T-helper 1 cell treated with Interleukin-12 subunit alpha and Interleukin-12 subunit beta and Interleukin-4 antibody, amounts not matched to agents 30 μg/mL and 1 μg/mL, for 36 hours (primary cell): ENCODE results near the gene ZNF622.
A peak's percentile ranks its signal among the peaks of the same experiment; 100 is the strongest.
"Not testable (repeated sequence)": the region's sequence is repeated elsewhere in the genome, so short reads cannot be mapped to it uniquely, and the experiment has no call there.

Experiments used
- H3K27ac Mint-ChIP-seq: one replicate; pipeline ENCODE4 v1.8.0; 2021; ENCODE audit warnings: mild to moderate bottlenecking, mixed read lengths
- H3K27me3 Mint-ChIP-seq: one replicate; pipeline ENCODE4 v1.8.0; 2021; ENCODE audit warnings: low read depth, mixed read lengths
- H3K36me3 Mint-ChIP-seq: one replicate; pipeline ENCODE4 v1.8.0; 2021; ENCODE audit warnings: low read depth, mixed read lengths
- H3K4me1 Mint-ChIP-seq: one replicate; pipeline ENCODE4 v1.8.0; 2021; ENCODE audit warnings: low read depth, mixed read lengths
- H3K4me3 Mint-ChIP-seq: one replicate; pipeline ENCODE4 v1.8.0; 2021; ENCODE audit warnings: mild to moderate bottlenecking, moderate library complexity, mixed read lengths
- H3K9me3 Mint-ChIP-seq: one replicate; pipeline ENCODE4 v1.8.0; 2021; ENCODE audit warnings: mixed read lengths

ZNF622 gene

DNA sequence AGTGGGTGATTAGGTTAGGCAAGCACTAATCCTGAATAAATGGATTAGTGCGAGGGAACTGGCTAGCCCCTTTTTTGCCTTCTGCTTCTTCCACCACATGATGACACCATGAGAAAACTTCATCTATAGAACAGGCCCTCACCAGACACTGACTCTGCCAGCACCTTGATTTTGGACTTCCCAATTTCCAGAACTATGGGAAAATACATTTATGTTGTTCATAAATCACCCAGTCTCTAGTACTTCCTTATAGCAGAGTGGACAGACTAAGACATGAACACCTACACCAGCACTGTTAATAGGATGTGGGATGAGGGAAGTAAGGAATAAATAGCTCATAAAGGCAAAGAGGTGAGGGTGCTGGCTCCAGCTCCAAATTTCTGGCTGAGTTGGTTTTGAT is 1.4 kb downstream of the ZNF622 start:
- H3K27ac Mint-ChIP-seq = peak overlapping the region; percentile 96
- no peaks in the 10 kb centered on the region for H3K9me3 Mint-ChIP-seq
- peaks cover 56% of the 10 kb centered on the region for H3K36me3 Mint-ChIP-seq
- H3K27me3 Mint-ChIP-seq = no peaks in the 10 kb centered on the region
- peak overlapping the region; percentile 100 for H3K4me3 Mint-ChIP-seq
- peaks cover 68% of the 10 kb centered on the region for H3K4me1 Mint-ChIP-seq

- Mint-ChIP-seq H3K4me3 (peak overlapping the region; percentile 6), H3K27ac (no peak overlapping the region), H3K4me1 (peaks cover 63% of the 10 kb centered on the region), H3K9me3 (no peaks in the 10 kb centered on the region), H3K36me3 (peaks cover 58% of the 10 kb centered on the region), H3K27me3 (no peaks in the 10 kb centered on the region)
These were observed 3.8 kb downstream of the ZNF622 start for GRCh38 chr5:16461782-16462181.

- Mint-ChIP-seq H3K36me3 (peaks cover 63% of the 10 kb centered on the region), H3K9me3 (no peaks in the 10 kb centered on the region), H3K27ac (no peak overlapping the region), H3K4me1 (peaks cover 67% of the 10 kb centered on the region), H3K4me3 (peak overlapping the region; percentile 5), H3K27me3 (no peaks in the 10 kb centered on the region)
These were observed 4.6 kb downstream of the ZNF622 start for GRCh38 chr5:16461026-16461425.

DNA sequence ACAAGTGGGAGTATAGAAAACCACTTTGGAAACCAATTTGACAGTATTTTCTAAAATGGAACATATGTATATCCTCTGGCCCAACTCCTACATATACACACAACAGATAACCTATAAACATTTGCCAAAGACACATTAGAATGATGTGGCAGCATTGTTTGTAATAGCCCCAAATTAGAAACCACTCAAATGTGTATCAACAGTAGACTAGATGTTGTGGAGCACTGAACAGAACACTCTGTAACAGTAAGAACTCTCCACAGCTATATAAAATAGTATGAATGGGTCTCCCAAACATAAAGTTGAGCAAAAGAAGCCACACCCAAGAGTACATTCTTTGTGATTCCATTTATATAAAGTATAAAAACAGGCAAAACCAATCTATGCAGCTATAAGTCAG is 6.1 kb downstream of the ZNF622 start:
- Mint-ChIP-seq H3K4me1 (peaks cover 67% of the 10 kb centered on the region), H3K27me3 (no peaks in the 10 kb centered on the region), H3K4me3 (no peak overlapping the region), H3K27ac (no peak overlapping the region), H3K36me3 (peaks cover 59% of the 10 kb centered on the region), H3K9me3 (no peaks in the 10 kb centered on the region)

DNA sequence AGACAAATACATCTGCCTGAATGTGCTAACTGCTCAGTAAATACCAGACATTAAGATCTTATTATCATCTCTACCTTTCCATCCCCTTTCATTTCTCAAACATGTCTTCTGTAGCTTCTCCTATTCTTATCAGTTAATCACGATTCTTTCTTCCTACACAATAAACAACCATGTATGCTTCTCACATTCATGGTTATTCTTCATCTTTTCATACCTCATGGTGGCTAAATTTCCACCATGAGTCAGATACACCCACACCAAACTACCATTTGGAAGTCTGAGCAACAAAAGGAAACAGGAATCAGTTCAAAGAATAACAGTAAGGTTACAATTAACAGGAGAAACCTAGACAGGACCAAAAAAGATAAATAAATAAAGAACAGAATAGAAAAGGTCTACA is 7.7 kb downstream of the ZNF622 start:
- H3K36me3 Mint-ChIP-seq = peaks cover 52% of the 10 kb centered on the region
- peak overlapping the region; percentile 22 for H3K27ac Mint-ChIP-seq
- H3K9me3 Mint-ChIP-seq = no peaks in the 10 kb centered on the region
- H3K27me3 Mint-ChIP-seq = no peaks in the 10 kb centered on the region
- peaks cover 52% of the 10 kb centered on the region for H3K4me1 Mint-ChIP-seq
- H3K4me3 Mint-ChIP-seq = no peak overlapping the region

- H3K27ac Mint-ChIP-seq = peak overlapping the region; percentile 22
- no peaks in the 10 kb centered on the region for H3K9me3 Mint-ChIP-seq
- H3K36me3 Mint-ChIP-seq = peaks cover 53% of the 10 kb centered on the region
- H3K4me3 Mint-ChIP-seq = no peak overlapping the region
- H3K4me1 Mint-ChIP-seq = peaks cover 50% of the 10 kb centered on the region
- no peaks in the 10 kb centered on the region for H3K27me3 Mint-ChIP-seq
These were observed 8.1 kb downstream of the ZNF622 start for GRCh38 chr5:16457451-16457850.

DNA sequence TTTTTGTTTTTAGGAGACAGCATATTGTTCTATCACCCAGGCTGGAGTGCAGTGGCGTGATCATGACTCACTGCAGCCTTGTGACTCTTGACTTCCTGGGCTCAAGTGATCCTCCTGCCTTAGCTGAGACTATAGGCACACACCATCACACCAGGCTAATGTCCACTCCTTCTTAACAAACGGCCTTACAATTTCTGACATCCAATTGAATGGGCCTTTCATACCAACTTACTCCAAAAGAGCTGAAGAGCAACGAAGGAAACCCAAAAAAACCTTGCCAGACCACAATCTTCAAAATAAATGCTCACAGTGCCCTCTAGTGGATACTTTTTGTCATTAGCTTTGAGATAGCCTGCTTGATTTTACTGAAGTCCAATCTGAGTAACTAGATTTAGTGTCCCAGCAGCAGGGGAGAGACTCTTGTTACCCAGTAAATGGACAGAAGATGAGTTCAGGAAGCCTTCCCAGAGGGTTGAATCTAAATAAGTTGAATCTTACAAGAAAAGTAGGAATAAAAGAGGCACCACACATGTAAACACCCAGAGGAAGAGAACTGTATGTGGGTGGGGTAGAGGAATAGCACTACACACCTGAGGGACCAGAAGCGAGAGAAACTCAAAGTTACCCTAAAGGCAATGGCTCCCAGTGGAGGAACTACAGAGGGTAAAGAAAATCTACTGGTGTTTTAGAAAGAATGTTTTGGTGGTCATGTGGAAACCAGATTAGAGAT is 9.3 kb downstream of the ZNF622 start:
- H3K27ac Mint-ChIP-seq = peak overlapping the region; percentile 81
- H3K9me3 Mint-ChIP-seq = no peaks in the 10 kb centered on the region
- H3K36me3 Mint-ChIP-seq = peaks cover 49% of the 10 kb centered on the region
- peak overlapping the region; percentile 51 for H3K4me3 Mint-ChIP-seq
- H3K27me3 Mint-ChIP-seq = no peaks in the 10 kb centered on the region
- H3K4me1 Mint-ChIP-seq = peaks cover 39% of the 10 kb centered on the region

DNA sequence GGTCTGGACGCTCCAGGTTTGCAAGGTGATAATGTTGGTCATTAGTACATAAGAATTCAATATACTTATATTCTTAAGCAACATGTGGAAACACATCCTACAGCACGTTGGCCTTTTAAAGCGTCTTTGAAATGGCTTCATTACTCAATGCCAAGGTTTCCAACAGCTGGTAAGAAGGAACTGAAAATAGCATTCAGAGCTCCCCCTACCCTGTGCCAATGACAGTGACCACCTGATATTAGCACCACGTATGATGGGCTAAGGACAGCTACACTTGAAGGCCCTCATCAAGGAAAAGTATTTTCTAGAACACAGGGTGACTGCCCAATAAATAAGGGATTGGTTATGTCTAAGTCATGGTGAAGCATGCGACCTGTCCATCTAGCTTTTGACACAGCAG is 9.9 kb downstream of the ZNF622 start:
- H3K27ac Mint-ChIP-seq = peak overlapping the region; percentile 81
- H3K36me3 Mint-ChIP-seq = peaks cover 49% of the 10 kb centered on the region
- H3K4me3 Mint-ChIP-seq = peak overlapping the region; percentile 51
- no peaks in the 10 kb centered on the region for H3K27me3 Mint-ChIP-seq
- H3K9me3 Mint-ChIP-seq = no peaks in the 10 kb centered on the region
- H3K4me1 Mint-ChIP-seq = peaks cover 33% of the 10 kb centered on the region

GRCh38 chr5:16454686-16455085 is 10.9 kb downstream of the ZNF622 start:
- Mint-ChIP-seq H3K9me3 (no peaks in the 10 kb centered on the region), H3K4me1 (peaks cover 26% of the 10 kb centered on the region), H3K36me3 (peaks cover 52% of the 10 kb centered on the region), H3K4me3 (no peak overlapping the region), H3K27ac (no peak overlapping the region), H3K27me3 (no peaks in the 10 kb centered on the region)

DNA sequence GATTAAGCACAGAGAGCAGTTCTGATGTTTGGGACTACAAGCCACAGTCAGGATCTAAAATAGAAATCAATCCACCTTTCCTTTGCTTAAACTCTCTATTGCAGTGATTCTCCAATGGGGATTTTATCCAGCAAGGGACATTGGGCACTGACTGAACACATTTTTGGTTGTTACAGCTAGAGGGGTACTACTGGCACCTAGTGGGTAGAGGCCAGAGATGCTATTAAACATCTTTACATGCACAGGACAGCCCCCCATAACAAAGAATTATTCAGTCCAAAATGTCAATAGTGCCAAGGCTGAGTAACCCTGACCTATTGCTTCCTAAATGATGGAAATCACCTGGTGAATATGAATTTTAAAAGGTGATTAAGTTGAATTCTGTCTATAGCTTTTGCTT is 12.0 kb downstream of the ZNF622 start:
- H3K4me3 Mint-ChIP-seq = no peak overlapping the region
- H3K27me3 Mint-ChIP-seq = no peaks in the 10 kb centered on the region
- no peak overlapping the region for H3K27ac Mint-ChIP-seq
- no peaks in the 10 kb centered on the region for H3K9me3 Mint-ChIP-seq
- peaks cover 21% of the 10 kb centered on the region for H3K4me1 Mint-ChIP-seq
- H3K36me3 Mint-ChIP-seq = peaks cover 53% of the 10 kb centered on the region

DNA sequence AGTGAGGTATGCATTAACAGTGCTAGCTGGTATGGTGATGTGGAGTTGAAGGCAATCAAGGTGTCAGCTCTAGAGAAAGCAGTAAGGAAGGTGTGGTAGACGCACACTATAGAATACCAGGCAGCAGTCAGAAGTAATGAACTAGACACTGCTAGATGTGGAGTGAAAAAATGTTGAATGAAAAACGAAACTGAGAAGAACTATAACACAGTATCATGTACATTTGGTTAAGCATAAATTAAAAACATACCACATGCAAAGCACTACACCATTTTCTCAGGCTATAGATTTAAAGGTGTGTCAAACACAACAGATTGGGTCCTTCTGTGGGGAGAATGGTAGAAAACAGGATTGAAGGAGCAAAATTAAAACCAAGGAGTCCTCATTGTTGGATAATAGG is 15.4 kb downstream of the ZNF622 start:
- no peak overlapping the region for H3K4me3 Mint-ChIP-seq
- peaks cover 51% of the 10 kb centered on the region for H3K36me3 Mint-ChIP-seq
- H3K9me3 Mint-ChIP-seq = no peaks in the 10 kb centered on the region
- H3K27me3 Mint-ChIP-seq = no peaks in the 10 kb centered on the region
- H3K4me1 Mint-ChIP-seq = peaks cover 4% of the 10 kb centered on the region
- no peak overlapping the region for H3K27ac Mint-ChIP-seq

- no peak overlapping the region for H3K27ac Mint-ChIP-seq
- H3K36me3 Mint-ChIP-seq = peaks cover 41% of the 10 kb centered on the region
- H3K4me1 Mint-ChIP-seq = no peaks in the 10 kb centered on the region
- H3K27me3 Mint-ChIP-seq = no peaks in the 10 kb centered on the region
- H3K9me3 Mint-ChIP-seq = no peaks in the 10 kb centered on the region
- no peak overlapping the region for H3K4me3 Mint-ChIP-seq
These were observed 18.6 kb downstream of the ZNF622 start for GRCh38 chr5:16446993-16447392.

DNA sequence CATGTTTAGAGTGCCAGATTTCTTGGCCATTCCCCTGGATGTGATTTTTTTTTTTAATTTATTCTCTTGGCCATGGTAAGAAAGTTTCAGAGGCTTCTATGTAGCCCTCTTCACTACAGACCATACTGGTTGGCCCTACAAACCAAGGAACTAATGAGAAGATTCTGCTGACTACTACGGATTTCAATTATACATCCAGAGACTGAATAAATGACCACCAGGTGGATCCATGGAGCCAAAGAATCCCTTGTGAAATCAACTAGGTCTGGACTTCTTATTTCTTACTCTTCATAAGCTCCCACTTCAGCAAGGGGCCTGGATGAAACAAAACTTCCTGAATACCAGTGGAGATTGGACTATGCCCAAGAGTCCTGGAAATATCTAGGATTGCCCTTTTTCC is 27.6 kb downstream of the ZNF622 start:
- H3K27me3 Mint-ChIP-seq = no peaks in the 10 kb centered on the region
- no peaks in the 10 kb centered on the region for H3K9me3 Mint-ChIP-seq
- no peaks in the 10 kb centered on the region for H3K4me1 Mint-ChIP-seq
- H3K27ac Mint-ChIP-seq = no peak overlapping the region
- H3K4me3 Mint-ChIP-seq = no peak overlapping the region
- H3K36me3 Mint-ChIP-seq = peaks cover 1% of the 10 kb centered on the region

GRCh38 chr5:16436065-16436682 is 29.4 kb downstream of the ZNF622 start:
- H3K4me1 Mint-ChIP-seq, H3K9me3 Mint-ChIP-seq, H3K27ac Mint-ChIP-seq, H3K27me3 Mint-ChIP-seq, H3K4me3 Mint-ChIP-seq, H3K36me3 Mint-ChIP-seq: not testable (repeated sequence)

GRCh38 chr5:16431490-16431889 is 34.1 kb downstream of the ZNF622 start:
- H3K4me1 Mint-ChIP-seq = no peaks in the 10 kb centered on the region
- no peak overlapping the region for H3K4me3 Mint-ChIP-seq
- no peaks in the 10 kb centered on the region for H3K27me3 Mint-ChIP-seq
- no peaks in the 10 kb centered on the region for H3K36me3 Mint-ChIP-seq
- no peak overlapping the region for H3K27ac Mint-ChIP-seq
- H3K9me3 Mint-ChIP-seq = no peaks in the 10 kb centered on the region
